Osteocyte (in vitro differentiated cells): ENCODE data around the gene CAND2. TPM values are rescaled to one million over a fixed set of nuclear protein-coding genes. Genes with fewer than 3 reads are reported as not detected.
A peak's percentile ranks its signal among the peaks of the same experiment; 100 is the strongest.

ENCODE experiments used
- DNase-seq: peaks from one replicate; pipeline ENCODE4 v3.0.0; 2021; ENCODE audit warnings: mixed read lengths; ENCODE audit not compliant: unreplicated experiment; ENCODE audit errors: extremely low spot score
- H3K27ac Mint-ChIP-seq: one replicate; pipeline ENCODE4 v1.8.0; 2021; ENCODE audit warnings: mild to moderate bottlenecking, mixed read lengths; ENCODE audit not compliant: unreplicated experiment
- H3K27me3 Mint-ChIP-seq: one replicate; pipeline ENCODE4 v1.8.0; 2021; ENCODE audit warnings: mixed read lengths; ENCODE audit not compliant: unreplicated experiment
- H3K36me3 Mint-ChIP-seq: one replicate; pipeline ENCODE4 v1.8.0; 2021; ENCODE audit warnings: mixed read lengths; ENCODE audit not compliant: unreplicated experiment
- H3K4me1 Mint-ChIP-seq: one replicate; pipeline ENCODE4 v1.8.0; 2021; ENCODE audit warnings: mixed read lengths; ENCODE audit not compliant: unreplicated experiment
- H3K4me3 Mint-ChIP-seq: one replicate; pipeline ENCODE4 v1.8.0; 2021; ENCODE audit warnings: mild to moderate bottlenecking, moderate library complexity, mixed read lengths; ENCODE audit not compliant: unreplicated experiment
- H3K9me3 Mint-ChIP-seq: one replicate; pipeline ENCODE4 v1.8.0; 2021; ENCODE audit warnings: mixed read lengths; ENCODE audit not compliant: unreplicated experiment
- long read RNA-seq: library from polyadenylated mRNA; unstranded; transcript quantifications from one replicate; pipeline ENCODE4 v2.0.0, GENCODE V29; 2021
- total RNA-seq: library from RNA; stranded (reverse); gene quantifications from 2 replicates; pipeline ENCODE4 v1.2.1, GENCODE V29; 2021
- TF ChIP-seq, protein P1 (sequence below): fragments of 200-600 bp; sonication (generic); IDR thresholded peaks from 2 replicates; pipeline ENCODE4 v1.5.0; 2021; ENCODE audit warnings: antibody characterized with exemption, mild to moderate bottlenecking, moderate library complexity

The CAND2 gene
- total RNA-seq = 9.6 and 10.4 TPM in 2 replicates
- long read RNA-seq, full-length matches to known transcripts = 1 of 7 reads
- long read RNA-seq, partial matches to known transcripts = 3 of 7 reads
- long read RNA-seq, other reads (novel, unspliced or antisense) = 3 of 7 reads

- Mint-ChIP-seq H3K36me3 (no peaks in the 10 kb centered on the region), H3K4me1 (peaks cover 7% of the 10 kb centered on the region), H3K27ac (peak within 1 kb of the TSS; percentile 82), H3K4me3 (peak within 1 kb of the TSS; percentile 88), H3K27me3 (no peaks in the 10 kb centered on the region), H3K9me3 (no peaks in the 10 kb centered on the region)
- DNase-seq = peak; percentile 88
- TF ChIP-seq, protein P1, sequence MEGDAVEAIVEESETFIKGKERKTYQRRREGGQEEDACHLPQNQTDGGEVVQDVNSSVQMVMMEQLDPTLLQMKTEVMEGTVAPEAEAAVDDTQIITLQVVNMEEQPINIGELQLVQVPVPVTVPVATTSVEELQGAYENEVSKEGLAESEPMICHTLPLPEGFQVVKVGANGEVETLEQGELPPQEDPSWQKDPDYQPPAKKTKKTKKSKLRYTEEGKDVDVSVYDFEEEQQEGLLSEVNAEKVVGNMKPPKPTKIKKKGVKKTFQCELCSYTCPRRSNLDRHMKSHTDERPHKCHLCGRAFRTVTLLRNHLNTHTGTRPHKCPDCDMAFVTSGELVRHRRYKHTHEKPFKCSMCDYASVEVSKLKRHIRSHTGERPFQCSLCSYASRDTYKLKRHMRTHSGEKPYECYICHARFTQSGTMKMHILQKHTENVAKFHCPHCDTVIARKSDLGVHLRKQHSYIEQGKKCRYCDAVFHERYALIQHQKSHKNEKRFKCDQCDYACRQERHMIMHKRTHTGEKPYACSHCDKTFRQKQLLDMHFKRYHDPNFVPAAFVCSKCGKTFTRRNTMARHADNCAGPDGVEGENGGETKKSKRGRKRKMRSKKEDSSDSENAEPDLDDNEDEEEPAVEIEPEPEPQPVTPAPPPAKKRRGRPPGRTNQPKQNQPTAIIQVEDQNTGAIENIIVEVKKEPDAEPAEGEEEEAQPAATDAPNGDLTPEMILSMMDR = no peak
Observed at GRCh38 chr3:12796171-12797123, at the start of gene CAND2. CAND2 (plus strand) TSS chr3:12796680; CDS start chr3:12796721, 41 bp downstream.

- H3K36me3 Mint-ChIP-seq = no peaks in the 10 kb centered on the region
- H3K27ac Mint-ChIP-seq = no peak overlapping the region
- H3K9me3 Mint-ChIP-seq = no peaks in the 10 kb centered on the region
- TF ChIP-seq, protein P1 = no peak
- no peak overlapping the region for H3K4me3 Mint-ChIP-seq
- peaks cover 29% of the 10 kb centered on the region for H3K4me1 Mint-ChIP-seq
- H3K27me3 Mint-ChIP-seq = no peaks in the 10 kb centered on the region
- no peak for DNase-seq
Observed at GRCh38 chr3:12748477-12748876, 48.0 kb upstream of the CAND2 start.

DNA sequence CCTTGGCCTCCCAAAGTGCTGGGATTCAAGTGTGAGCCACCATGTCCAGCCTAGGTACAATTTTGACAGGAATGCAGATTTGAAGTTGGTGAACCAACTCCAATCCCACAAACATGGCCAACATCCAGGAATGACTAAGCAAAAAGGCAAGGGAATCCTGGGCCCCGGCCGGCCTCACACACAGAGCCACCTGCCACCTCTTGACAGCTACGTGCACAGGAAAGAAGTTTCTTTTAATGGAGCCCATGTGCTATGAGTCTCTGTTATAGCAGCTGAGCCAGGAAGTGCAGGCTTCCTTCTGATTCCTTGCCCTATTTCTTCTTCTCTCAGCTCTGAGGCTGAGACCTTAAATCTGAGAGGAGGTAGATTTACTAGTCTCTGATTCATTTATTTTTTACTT, 46.3 kb upstream of the CAND2 start:
- Mint-ChIP-seq H3K4me1 (peaks cover 29% of the 10 kb centered on the region), H3K9me3 (no peaks in the 10 kb centered on the region), H3K36me3 (no peaks in the 10 kb centered on the region), H3K27ac (peak overlapping the region; percentile 84), H3K4me3 (no peak overlapping the region), H3K27me3 (no peaks in the 10 kb centered on the region)
- TF ChIP-seq, protein P1 = no peak
- DNase-seq = no peak

GRCh38 chr3:12750658-12751071, 45.8 kb upstream of the CAND2 start:
- H3K9me3 Mint-ChIP-seq = no peaks in the 10 kb centered on the region
- no peak overlapping the region for H3K4me3 Mint-ChIP-seq
- peak overlapping the region; percentile 84 for H3K27ac Mint-ChIP-seq
- H3K4me1 Mint-ChIP-seq = peaks cover 29% of the 10 kb centered on the region
- H3K27me3 Mint-ChIP-seq = no peaks in the 10 kb centered on the region
- DNase-seq = no peak
- TF ChIP-seq, protein P1 = no peak
- no peaks in the 10 kb centered on the region for H3K36me3 Mint-ChIP-seq

DNA sequence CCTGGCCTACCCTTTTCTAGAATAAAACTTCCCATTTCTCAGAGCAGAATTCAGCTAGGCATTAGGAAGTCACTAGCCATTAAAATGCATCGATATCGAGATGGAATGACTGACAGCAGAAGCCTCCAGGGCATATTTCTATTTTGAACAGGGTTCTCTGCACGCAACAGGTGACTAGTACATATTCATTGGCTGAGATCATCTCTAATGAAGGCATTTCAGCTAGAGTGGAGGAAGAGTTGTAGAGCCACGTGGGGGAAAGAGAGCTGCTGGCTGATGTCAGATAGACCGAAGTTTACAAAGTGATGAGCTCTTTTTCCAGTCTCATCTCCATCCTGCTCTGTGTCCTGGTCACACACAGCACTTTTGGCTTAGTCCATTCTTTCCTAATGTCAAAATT, 44.9 kb upstream of the CAND2 start:
- Mint-ChIP-seq H3K36me3 (no peaks in the 10 kb centered on the region), H3K27me3 (no peaks in the 10 kb centered on the region), H3K9me3 (no peaks in the 10 kb centered on the region), H3K4me3 (no peak overlapping the region), H3K27ac (peak overlapping the region; percentile 18), H3K4me1 (peaks cover 29% of the 10 kb centered on the region)
- no peak for DNase-seq
- TF ChIP-seq, protein P1 = no peak
